WTC11 (cell line): ENCODE measurements around the gene KRI1. TPM values are rescaled to one million over a fixed set of nuclear protein-coding genes. Genes with fewer than 3 reads are reported as not detected.

ENCODE experiments used
- ATAC-seq: fragments of 200-7000 bp; cut with Tn5 transposase; 2 replicates; pipeline ENCODE4 v1.10.0; 2021; ENCODE audit warnings: mild to moderate bottlenecking, moderate library complexity
- Bru-seq: library from RNA; stranded (reverse); fragments of 400-500 nt; gene quantifications from one replicate; lab custom pipeline; 2021; lab: Mats Ljungman, UMichigan
- CTCF ChIA-PET: fragments of 300-600 bp; sonication (Branson Sonifier 250); formaldehyde crosslinking; loops from one replicate; lab custom pipeline; 2021; ENCODE audit warnings: antibody characterized with exemption; lab: Charles Lee
- POLR2A ChIA-PET: fragments of 350-600 bp; sonication (Branson Sonifier 250); formaldehyde crosslinking; loops from one replicate; lab custom pipeline; 2021; ENCODE audit warnings: antibody characterized with exemption; lab: Charles Lee
- DNase-seq: peaks from one replicate; pipeline ENCODE4 v3.0.0; 2021; ENCODE audit warnings: low spot score
- H3K27ac Mint-ChIP-seq: 2 replicates; pipeline ENCODE4 v1.8.0; 2021; ENCODE audit warnings: mixed read lengths
- H3K27me3 Mint-ChIP-seq: 2 replicates; pipeline ENCODE4 v1.8.0; 2021; ENCODE audit warnings: low read depth, mild to moderate bottlenecking, moderate library complexity, mixed read lengths
- H3K36me3 Mint-ChIP-seq: 2 replicates; pipeline ENCODE4 v1.8.0; 2021; ENCODE audit warnings: mixed read lengths
- H3K4me1 Mint-ChIP-seq: 2 replicates; pipeline ENCODE4 v1.8.0; 2022; ENCODE audit warnings: mixed read lengths
- H3K4me3 Mint-ChIP-seq: 2 replicates; pipeline ENCODE4 v1.8.0; 2021; ENCODE audit warnings: mild to moderate bottlenecking, moderate library complexity, mixed read lengths
- H3K9me3 Mint-ChIP-seq: 2 replicates; pipeline ENCODE4 v1.8.0; 2021; ENCODE audit warnings: mixed read lengths
- ELF4 ChIP-seq: sonication (generic); formaldehyde crosslinking; IDR thresholded peaks from 2 replicates; pipeline ENCODE4 v1.8.1; 2022; ENCODE audit warnings: low read depth, mild to moderate bottlenecking, moderate library complexity, missing genetic modification reagents
- EMX1 ChIP-seq: fragments of 250-450 bp; sonication (Bioruptor Pico); IDR thresholded peaks from 2 replicates; pipeline ENCODE4 v1.8.0; 2021; ENCODE audit warnings: mild to moderate bottlenecking
- ERG ChIP-seq: fragments of 250-450 bp; sonication (Bioruptor Pico); IDR thresholded peaks from 2 replicates; pipeline ENCODE4 v1.8.0; 2021; ENCODE audit warnings: mild to moderate bottlenecking
- ESRRA ChIP-seq: sonication (generic); formaldehyde crosslinking; IDR thresholded peaks from 2 replicates; pipeline ENCODE4 v1.8.1; 2022; ENCODE audit warnings: mild to moderate bottlenecking, missing genetic modification reagents, borderline replicate concordance
- ETV6 ChIP-seq: sonication (generic); formaldehyde crosslinking; IDR thresholded peaks from 2 replicates; pipeline ENCODE4 v1.8.1; 2022; ENCODE audit warnings: mild to moderate bottlenecking, missing genetic modification reagents
- FOXP1 ChIP-seq: sonication (generic); formaldehyde crosslinking; IDR thresholded peaks from 2 replicates; pipeline ENCODE4 v1.8.0; 2022; ENCODE audit warnings: missing genetic modification reagents, mild to moderate bottlenecking, moderate library complexity, borderline replicate concordance
- HMGA2 ChIP-seq: fragments of 250-450 bp; sonication (Bioruptor Pico); IDR thresholded peaks from 2 replicates; pipeline ENCODE4 v1.4.0; 2021; ENCODE audit warnings: mild to moderate bottlenecking, moderate library complexity
- MXD4 ChIP-seq: fragments of 250-450 bp; sonication (Bioruptor Pico); IDR thresholded peaks from 2 replicates; pipeline ENCODE4 v1.8.0; 2021; ENCODE audit warnings: mild to moderate bottlenecking, moderate library complexity, borderline replicate concordance
- NFE2L1 ChIP-seq: sonication (generic); formaldehyde crosslinking; IDR thresholded peaks from 2 replicates; pipeline ENCODE4 v1.8.1; 2023; ENCODE audit warnings: missing genetic modification reagents
- NR2C2 ChIP-seq: sonication (generic); formaldehyde crosslinking; IDR thresholded peaks from 2 replicates; pipeline ENCODE4 v1.8.0; 2022; ENCODE audit warnings: mild to moderate bottlenecking, missing genetic modification reagents
- NR3C1 ChIP-seq: sonication (generic); formaldehyde crosslinking; conservative IDR thresholded peaks from 2 replicates; pipeline ENCODE4 v1.8.1; 2023; ENCODE audit warnings: low read depth, mild to moderate bottlenecking, missing genetic modification reagents
- PREB ChIP-seq: sonication (generic); formaldehyde crosslinking; IDR thresholded peaks from 2 replicates; pipeline ENCODE4 v1.8.1; 2022; ENCODE audit warnings: mild to moderate bottlenecking, missing genetic modification reagents, moderate library complexity, borderline replicate concordance
- RORB ChIP-seq: fragments of 250-450 bp; sonication (Bioruptor Pico); IDR thresholded peaks from 2 replicates; pipeline ENCODE4 v1.9.0; 2021; ENCODE audit warnings: mild to moderate bottlenecking
- SMAD4 ChIP-seq: sonication (generic); formaldehyde crosslinking; IDR thresholded peaks from 2 replicates; pipeline ENCODE4 v1.8.0; 2022; ENCODE audit warnings: mild to moderate bottlenecking, missing genetic modification reagents
- SOX15 ChIP-seq: fragments of 250-450 bp; sonication (Bioruptor Pico); IDR thresholded peaks from 2 replicates; pipeline ENCODE4 v1.9.0; 2021; ENCODE audit warnings: mild to moderate bottlenecking
- USF2 ChIP-seq: sonication (generic); formaldehyde crosslinking; IDR thresholded peaks from 2 replicates; pipeline ENCODE4 v1.8.1; 2023; ENCODE audit warnings: mild to moderate bottlenecking, missing genetic modification reagents, moderate library complexity
- ZBTB43 ChIP-seq: sonication (generic); formaldehyde crosslinking; IDR thresholded peaks from 2 replicates; pipeline ENCODE4 v1.8.1; 2023; ENCODE audit warnings: mild to moderate bottlenecking, missing genetic modification reagents
- ZMAT4 ChIP-seq: fragments of 250-450 bp; sonication (Bioruptor Pico); IDR thresholded peaks from 2 replicates; pipeline ENCODE4 v1.9.0; 2021; ENCODE audit warnings: mild to moderate bottlenecking
- ZNF138 ChIP-seq: sonication (generic); formaldehyde crosslinking; conservative IDR thresholded peaks from 2 replicates; pipeline ENCODE4 v1.8.1; 2022; ENCODE audit warnings: mild to moderate bottlenecking, moderate library complexity, missing genetic modification reagents
- ZNF232 ChIP-seq: sonication (generic); formaldehyde crosslinking; IDR thresholded peaks from 2 replicates; pipeline ENCODE4 v1.8.0; 2022; ENCODE audit warnings: mild to moderate bottlenecking, missing genetic modification reagents
- ZNF423 ChIP-seq: fragments of 250-450 bp; sonication (Bioruptor Pico); IDR thresholded peaks from 2 replicates; pipeline ENCODE4 v2.1.2; 2022; ENCODE audit warnings: mild to moderate bottlenecking, moderate library complexity
- ZNF425 ChIP-seq: fragments of 250-450 bp; sonication (Bioruptor Pico); conservative IDR thresholded peaks from 2 replicates; pipeline ENCODE4 v1.9.0; 2021; ENCODE audit warnings: mild to moderate bottlenecking
- ZNF512 ChIP-seq: sonication (generic); formaldehyde crosslinking; IDR thresholded peaks from 2 replicates; pipeline ENCODE4 v1.8.1; 2022; ENCODE audit warnings: missing genetic modification reagents, borderline replicate concordance
- ZSCAN18 ChIP-seq: fragments of 250-450 bp; sonication (Bioruptor Pico); IDR thresholded peaks from 2 replicates; pipeline ENCODE4 v2.1.2; 2022; ENCODE audit warnings: mild to moderate bottlenecking, moderate library complexity
- long read RNA-seq, 3 experiments: library from RNA in 1 of 3; library from capped mRNA in 1 of 3; library from polyadenylated mRNA in 1 of 3; unstranded in 2 of 3; stranded (forward) in 1 of 3; transcript quantifications; one replicate each; pipeline ENCODE4 v2.0.0, GENCODE V29; 2021
- total RNA-seq: library from RNA; stranded (reverse); gene quantifications from 3 replicates; pipeline ENCODE4 v1.2.3, GENCODE V29; 2021

Gene KRI1
- total RNA-seq (43.6 to 50.9 TPM (median 49.3 TPM) in 3 replicates), Bru-seq, nascent RNA (percentile 77 among the genes with signal in this experiment)
- long read RNA-seq, experiment 1, transcript KRI1-203 (18 exons, 2,545 nt) = minor isoform, 28 of 168 reads
- long read RNA-seq, experiment 1, transcript KRI1-201 (19 exons, 3,023 nt) = major isoform, 96 of 168 reads
- long read RNA-seq, experiment 1, partial matches to known transcripts = 27 of 168 reads
- long read RNA-seq, experiment 1, other reads (novel, unspliced or antisense) = 17 of 168 reads
- long read RNA-seq, experiment 2, partial matches to known transcripts = 17 of 31 reads
- long read RNA-seq, experiment 2, other reads (novel, unspliced or antisense) = 6 of 31 reads
- long read RNA-seq, experiment 3, transcript KRI1-201 (19 exons, 3,023 nt) = major isoform, 8 of 16 reads
- long read RNA-seq, experiment 3, partial matches to known transcripts = 4 of 16 reads
- long read RNA-seq, experiment 3, other reads (novel, unspliced or antisense) = 4 of 16 reads

GRCh38 chr19:10565567-10566407 is at the start of gene KRI1:
Gene KRI1, minus strand, starts transcription at chr19:10566010. Its CDS starts 11 bp downstream, at chr19:10565999.
- H3K4me3 Mint-ChIP-seq = peak within 1 kb of the TSS; percentile 89
- H3K27ac Mint-ChIP-seq = peak within 1 kb of the TSS; percentile 87
- H3K9me3 Mint-ChIP-seq = no peaks in the 10 kb centered on the region
- ChIA-PET POLR2A (interaction anchor here (0.7 to 1.3 kb wide), 4 partner anchors 13 to 146 kb away, joined by 3 read pairs; partner anchors contain the start of genes ATG4D and PDE4A), CTCF (interaction anchor here (0.7 to 1.7 kb wide), 14 partner anchors 10 to 177 kb away, joined by 3 to 10 read pairs (median 4); partner anchors contain the start of gene DNM2)
- ATAC-seq = peak; percentile 46
- H3K27me3 Mint-ChIP-seq = peaks cover 19% of the 10 kb centered on the region
- peak; percentile 99 for DNase-seq
- H3K36me3 Mint-ChIP-seq = peaks cover 16% of the 10 kb centered on the region
- peaks cover 32% of the 10 kb centered on the region for H3K4me1 Mint-ChIP-seq
- TF ChIP-seq SMAD4 (CRISPR knock-in tag) (peak; percentile 72; the same call in 1 of the 2 replicates), ESRRA (CRISPR knock-in tag) (no peak), ZNF512 (CRISPR knock-in tag) (no peak), NFE2L1 (CRISPR knock-in tag) (no peak), EMX1 (CRISPR knock-in tag) (no peak), ETV6 (CRISPR knock-in tag) (peak; percentile 85; the same call in 1 of the 2 replicates), USF2 (CRISPR knock-in tag) (no peak), ZNF423 (CRISPR knock-in tag) (no peak), HMGA2 (CRISPR knock-in tag) (no peak), FOXP1 (CRISPR knock-in tag) (0 out of 2 replicates have a peak, but pooled peaks have one; percentile 39), MXD4 (no peak), SOX15 (no peak), ZBTB43 (CRISPR knock-in tag) (peak; percentile 89; the same call in 1 of the 2 replicates), ZMAT4 (CRISPR knock-in tag) (no peak), ZNF232 (peak; percentile 82), ZSCAN18 (CRISPR knock-in tag) (no peak), ZNF425 (CRISPR knock-in tag) (no peak), ZNF138 (no peak), ERG (CRISPR knock-in tag) (no peak), PREB (no peak), RORB (CRISPR knock-in tag) (no peak), NR2C2 (CRISPR knock-in tag) (no peak), NR3C1 (no peak), ELF4 (CRISPR knock-in tag) (no peak)
